Panc1 (cell line): Measurements from ENCODE around the gene MOGAT3. TPM values are rescaled to one million over a fixed set of nuclear protein-coding genes. Genes with fewer than 3 reads are reported as not detected.

ENCODE experiments used
- ATAC-seq: fragments of 200-7000 bp; cut with Tn5 transposase; 2 replicates; pipeline ENCODE4 v1.9.1; 2020; ENCODE audit warnings: mild to moderate bottlenecking, moderate library complexity
- BruUV-seq: library from RNA; stranded (reverse); fragments of 400-500 nt; replicated peaks from 2 replicates; lab custom pipeline; 2021; lab: Mats Ljungman, UMichigan
- CTCF ChIA-PET: fragments of 300-600 bp; sonication (Branson Sonifier 250); formaldehyde crosslinking; loops from one replicate; lab custom pipeline; 2022; ENCODE audit warnings: antibody characterized with exemption; lab: Charles Lee
- POLR2A ChIA-PET: fragments of 300-600 bp; sonication (Branson Sonifier 250); formaldehyde crosslinking; loops from one replicate; lab custom pipeline; 2022; ENCODE audit warnings: antibody characterized with exemption; lab: Charles Lee
- DNase-seq: peaks from one replicate; pipeline ENCODE4 v3.0.0-alpha.2; 2010; ENCODE audit warnings: low read depth, low spot score
- H3K27ac ChIP-seq: 2 replicates; pipeline ENCODE4 v1.5.1; 2011; ENCODE audit warnings: mild to moderate bottlenecking, low read length, inconsistent platforms
- H3K27me3 ChIP-seq: fragments of 200-500 bp; sonication (Bioruptor generic); 2 replicates; pipeline ENCODE4 v1.6.0; 2014; ENCODE audit warnings: low read length, inconsistent platforms; ENCODE audit not compliant: control insufficient read depth, insufficient read depth
- H3K36me3 ChIP-seq: fragments of 200-500 bp; sonication (Bioruptor generic); 2 replicates; pipeline ENCODE4 v1.5.1; 2014; ENCODE audit warnings: inconsistent platforms, mild to moderate bottlenecking, low read length, moderate library complexity; ENCODE audit not compliant: control insufficient read depth, insufficient read depth
- H3K4me1 ChIP-seq: 2 replicates; pipeline ENCODE4 v1.5.1; 2011; ENCODE audit warnings: inconsistent platforms, mild to moderate bottlenecking, low read length, moderate library complexity; ENCODE audit not compliant: control insufficient read depth, insufficient read depth
- H3K4me3 ChIP-seq, 2 experiments: 2 replicates each; pipeline ENCODE4 v1.5.1; 2011 to 2012; ENCODE audit warnings: low read depth in 2 of 2, low read length in 2 of 2, mild to moderate bottlenecking in 2 of 2, inconsistent platforms in 1 of 2, moderate library complexity in 1 of 2
- H3K9me3 ChIP-seq: fragments of 200-500 bp; sonication (Bioruptor generic); 2 replicates; pipeline ENCODE4 v1.5.1; 2014; ENCODE audit warnings: low read depth, mild to moderate bottlenecking, inconsistent platforms, low read length, moderate library complexity; ENCODE audit not compliant: control insufficient read depth, insufficient read depth
- POLR2AphosphoS5 ChIP-seq: IDR thresholded peaks from 2 replicates; pipeline ENCODE4 v1.6.1; 2012; ENCODE audit warnings: mild to moderate bottlenecking, low read depth, low read length, moderate library complexity
- SIN3A ChIP-seq: IDR thresholded peaks from 2 replicates; pipeline ENCODE4 v1.6.1; 2012; ENCODE audit warnings: low read depth, mild to moderate bottlenecking, low read length, moderate library complexity, borderline replicate concordance; ENCODE audit not compliant: insufficient read depth
- TCF7L2 ChIP-seq: IDR thresholded peaks from 2 replicates; pipeline ENCODE4 v1.6.1; 2011; ENCODE audit warnings: mild to moderate bottlenecking, low read depth, low read length, inconsistent platforms
- in situ Hi-C: cut with HindIII; loops from 2 replicates; pipeline ENCODE4 v1.10.0; 2016; ENCODE audit warnings: low sequenced_read_pairs, low pct_unique_long_range_greater_than_20kb
- intact Hi-C: fragments of 100-400 bp; cut with micrococcal nuclease; formaldehyde crosslinking; loops from one replicate; pipeline ENCODE4 v1.10.0; 2022; ENCODE audit not compliant: unreplicated experiment
- total RNA-seq: library from RNA; stranded (reverse); gene quantifications from one replicate; pipeline ENCODE4 v1.2.1, GENCODE V29; 2021; ENCODE audit not compliant: unreplicated experiment
- TF ChIP-seq, protein P1 (sequence below), 2 experiments: IDR thresholded peaks; 2 replicates each; pipeline ENCODE4 v1.6.1; 2011 to 2012; ENCODE audit warnings: low read depth in 2 of 2, control low read depth in 1 of 2, low read length in 1 of 2, mild to moderate bottlenecking in 1 of 2, moderate library complexity in 1 of 2; ENCODE audit not compliant: insufficient read depth in 1 of 2
- TF ChIP-seq, protein P2 (sequence below): fragments of 450-650 bp; IDR thresholded peaks from 2 replicates; pipeline ENCODE4 v1.5.1; 2017; ENCODE audit warnings: mild to moderate bottlenecking

MOGAT3 gene
- total RNA-seq, 1 experiment from 2014 or later: 0.23 TPM

DNA sequence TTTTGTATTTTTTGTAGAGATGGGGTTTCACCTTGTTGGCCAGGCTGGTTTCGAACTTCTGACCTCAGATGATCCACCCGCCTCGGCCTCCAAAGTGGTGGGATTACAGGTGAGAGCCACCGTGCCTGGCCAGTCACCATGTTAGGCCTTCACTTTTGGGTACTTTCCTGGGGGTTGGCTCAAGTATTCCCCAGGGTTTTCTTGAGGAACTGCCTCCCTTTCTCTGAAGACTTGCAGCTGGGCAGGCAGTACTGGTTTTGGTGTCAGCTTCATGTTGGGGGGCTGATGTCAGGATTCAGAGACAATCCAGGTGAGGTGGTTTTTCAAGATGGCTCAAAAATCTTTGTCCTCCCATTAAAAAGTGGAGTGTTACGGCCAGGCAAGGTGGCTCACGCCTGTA lies 24.8 kb upstream of the MOGAT3 start:
- Histone ChIP-seq H3K27ac (no peak overlapping the region), H3K9me3 (no peaks in the 10 kb centered on the region), H3K27me3 (no peaks in the 10 kb centered on the region), H3K36me3 (no peaks in the 10 kb centered on the region), H3K4me1 (no peaks in the 10 kb centered on the region), H3K4me3 (no peak overlapping the region)
- TF ChIP-seq SIN3A: no peak
- intact Hi-C loops (no loop called here), in situ Hi-C loops (no loop called here)
- no peak for ATAC-seq
- POLR2A ChIA-PET: no interaction called here
- DNase-seq: no peak
- CTCF ChIA-PET: no interaction called here
- no TSS peak for BruUV-seq

DNA sequence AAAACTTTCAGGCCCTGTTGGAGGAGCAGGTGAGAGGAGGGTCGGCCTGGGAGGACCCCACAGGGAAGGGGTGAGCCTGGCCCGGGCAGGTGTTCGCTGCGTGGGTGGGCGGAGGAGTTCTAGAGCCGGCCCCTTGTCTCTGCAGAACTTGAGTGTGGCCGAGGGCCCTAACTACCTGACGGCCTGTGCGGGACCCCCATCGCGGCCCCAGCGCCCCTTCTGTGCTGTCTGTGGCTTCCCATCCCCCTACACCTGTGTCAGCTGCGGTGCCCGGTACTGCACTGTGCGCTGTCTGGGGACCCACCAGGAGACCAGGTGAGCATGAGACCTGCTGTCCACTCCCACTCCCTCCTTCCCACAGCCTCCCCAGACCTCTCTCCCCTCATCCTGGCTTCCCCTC lies 22.7 kb upstream of the MOGAT3 start:
- no TSS peak for BruUV-seq
- CTCF ChIA-PET: no interaction called here
- POLR2A ChIA-PET: no interaction called here
- intact Hi-C loops: no loop called here
- Histone ChIP-seq H3K27ac (no peak overlapping the region), H3K27me3 (no peaks in the 10 kb centered on the region), H3K4me1 (peaks cover 6% of the 10 kb centered on the region), H3K9me3 (no peaks in the 10 kb centered on the region), H3K4me3 (no peak overlapping the region), H3K36me3 (no peaks in the 10 kb centered on the region; the same call in 1 of the 2 replicates)
- no peak for TF ChIP-seq POLR2AphosphoS5
- TF ChIP-seq, protein P1, sequence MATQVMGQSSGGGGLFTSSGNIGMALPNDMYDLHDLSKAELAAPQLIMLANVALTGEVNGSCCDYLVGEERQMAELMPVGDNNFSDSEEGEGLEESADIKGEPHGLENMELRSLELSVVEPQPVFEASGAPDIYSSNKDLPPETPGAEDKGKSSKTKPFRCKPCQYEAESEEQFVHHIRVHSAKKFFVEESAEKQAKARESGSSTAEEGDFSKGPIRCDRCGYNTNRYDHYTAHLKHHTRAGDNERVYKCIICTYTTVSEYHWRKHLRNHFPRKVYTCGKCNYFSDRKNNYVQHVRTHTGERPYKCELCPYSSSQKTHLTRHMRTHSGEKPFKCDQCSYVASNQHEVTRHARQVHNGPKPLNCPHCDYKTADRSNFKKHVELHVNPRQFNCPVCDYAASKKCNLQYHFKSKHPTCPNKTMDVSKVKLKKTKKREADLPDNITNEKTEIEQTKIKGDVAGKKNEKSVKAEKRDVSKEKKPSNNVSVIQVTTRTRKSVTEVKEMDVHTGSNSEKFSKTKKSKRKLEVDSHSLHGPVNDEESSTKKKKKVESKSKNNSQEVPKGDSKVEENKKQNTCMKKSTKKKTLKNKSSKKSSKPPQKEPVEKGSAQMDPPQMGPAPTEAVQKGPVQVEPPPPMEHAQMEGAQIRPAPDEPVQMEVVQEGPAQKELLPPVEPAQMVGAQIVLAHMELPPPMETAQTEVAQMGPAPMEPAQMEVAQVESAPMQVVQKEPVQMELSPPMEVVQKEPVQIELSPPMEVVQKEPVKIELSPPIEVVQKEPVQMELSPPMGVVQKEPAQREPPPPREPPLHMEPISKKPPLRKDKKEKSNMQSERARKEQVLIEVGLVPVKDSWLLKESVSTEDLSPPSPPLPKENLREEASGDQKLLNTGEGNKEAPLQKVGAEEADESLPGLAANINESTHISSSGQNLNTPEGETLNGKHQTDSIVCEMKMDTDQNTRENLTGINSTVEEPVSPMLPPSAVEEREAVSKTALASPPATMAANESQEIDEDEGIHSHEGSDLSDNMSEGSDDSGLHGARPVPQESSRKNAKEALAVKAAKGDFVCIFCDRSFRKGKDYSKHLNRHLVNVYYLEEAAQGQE (IDR thresholded peaks at IDR 0.05; ENCODE audit: insufficient read depth in 1 of 2, low read depth in 2 of 2, low read length in 1 of 2): no peak
- TF ChIP-seq, protein P2, sequence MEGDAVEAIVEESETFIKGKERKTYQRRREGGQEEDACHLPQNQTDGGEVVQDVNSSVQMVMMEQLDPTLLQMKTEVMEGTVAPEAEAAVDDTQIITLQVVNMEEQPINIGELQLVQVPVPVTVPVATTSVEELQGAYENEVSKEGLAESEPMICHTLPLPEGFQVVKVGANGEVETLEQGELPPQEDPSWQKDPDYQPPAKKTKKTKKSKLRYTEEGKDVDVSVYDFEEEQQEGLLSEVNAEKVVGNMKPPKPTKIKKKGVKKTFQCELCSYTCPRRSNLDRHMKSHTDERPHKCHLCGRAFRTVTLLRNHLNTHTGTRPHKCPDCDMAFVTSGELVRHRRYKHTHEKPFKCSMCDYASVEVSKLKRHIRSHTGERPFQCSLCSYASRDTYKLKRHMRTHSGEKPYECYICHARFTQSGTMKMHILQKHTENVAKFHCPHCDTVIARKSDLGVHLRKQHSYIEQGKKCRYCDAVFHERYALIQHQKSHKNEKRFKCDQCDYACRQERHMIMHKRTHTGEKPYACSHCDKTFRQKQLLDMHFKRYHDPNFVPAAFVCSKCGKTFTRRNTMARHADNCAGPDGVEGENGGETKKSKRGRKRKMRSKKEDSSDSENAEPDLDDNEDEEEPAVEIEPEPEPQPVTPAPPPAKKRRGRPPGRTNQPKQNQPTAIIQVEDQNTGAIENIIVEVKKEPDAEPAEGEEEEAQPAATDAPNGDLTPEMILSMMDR: no peak
- no peak for TF ChIP-seq TCF7L2
- no peak for TF ChIP-seq SIN3A
- no peak for ATAC-seq
- no peak for DNase-seq
- in situ Hi-C loops: no loop called here

DNA sequence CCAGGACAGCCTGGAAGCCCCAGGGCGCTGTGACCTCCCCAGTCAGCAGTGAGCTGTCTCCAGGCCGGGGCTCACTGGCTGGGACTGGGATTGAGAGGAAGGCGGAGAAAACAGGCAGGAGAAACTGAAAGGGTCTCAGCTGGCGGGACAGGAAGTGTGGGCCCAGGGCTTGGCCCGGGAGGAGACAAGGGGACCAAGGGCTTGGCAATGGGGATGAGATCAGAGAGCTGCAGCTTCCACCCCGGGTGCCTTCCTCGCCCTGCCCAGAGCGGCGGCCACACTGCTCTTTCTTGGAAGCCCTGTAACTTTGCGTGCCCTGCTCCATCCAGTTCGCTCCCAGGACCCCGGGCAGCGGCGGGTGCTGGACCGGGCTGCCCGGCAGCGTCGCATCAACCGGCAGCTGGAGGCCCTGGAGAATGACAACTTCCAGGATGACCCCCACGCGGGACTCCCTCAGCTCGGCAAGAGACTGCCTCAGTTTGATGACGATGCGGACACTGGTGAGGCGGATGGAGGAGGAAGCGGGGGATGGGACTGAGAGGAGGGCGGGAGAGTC lies 21.5 kb upstream of the MOGAT3 start:
- peaks cover 6% of the 10 kb centered on the region for H3K4me1 ChIP-seq
- no peak for ATAC-seq
- in situ Hi-C loops (no loop called here), intact Hi-C loops (no loop called here)
- H3K4me3 ChIP-seq: no peak overlapping the region
- ChIA-PET CTCF (no interaction called here), POLR2A (interaction anchor here (0.8 kb wide), 1 partner anchor 8 kb away, joined by 6 read pairs; no protein-coding TSS in a partner anchor)
- TF ChIP-seq, protein P2: no peak
- TF ChIP-seq TCF7L2: no peak
- TF ChIP-seq, protein P1 (IDR thresholded peaks at IDR 0.05; ENCODE audit: insufficient read depth in 1 of 2, low read depth in 2 of 2, low read length in 1 of 2): no peak
- TF ChIP-seq SIN3A: no peak
- TF ChIP-seq POLR2AphosphoS5: no peak
- no peaks in the 10 kb centered on the region for H3K27me3 ChIP-seq
- H3K27ac ChIP-seq: no peak overlapping the region
- no peak for DNase-seq
- H3K36me3 ChIP-seq: no peaks in the 10 kb centered on the region; the same call in 1 of the 2 replicates
- BruUV-seq: no TSS peak
- no peaks in the 10 kb centered on the region for H3K9me3 ChIP-seq
